ENCODE data around the gene ZNF274.
"Not testable (repeated sequence)": the region's sequence is repeated elsewhere in the genome, so short reads cannot be mapped to it uniquely, and the experiment has no call there.

Gene ZNF274

DNA sequence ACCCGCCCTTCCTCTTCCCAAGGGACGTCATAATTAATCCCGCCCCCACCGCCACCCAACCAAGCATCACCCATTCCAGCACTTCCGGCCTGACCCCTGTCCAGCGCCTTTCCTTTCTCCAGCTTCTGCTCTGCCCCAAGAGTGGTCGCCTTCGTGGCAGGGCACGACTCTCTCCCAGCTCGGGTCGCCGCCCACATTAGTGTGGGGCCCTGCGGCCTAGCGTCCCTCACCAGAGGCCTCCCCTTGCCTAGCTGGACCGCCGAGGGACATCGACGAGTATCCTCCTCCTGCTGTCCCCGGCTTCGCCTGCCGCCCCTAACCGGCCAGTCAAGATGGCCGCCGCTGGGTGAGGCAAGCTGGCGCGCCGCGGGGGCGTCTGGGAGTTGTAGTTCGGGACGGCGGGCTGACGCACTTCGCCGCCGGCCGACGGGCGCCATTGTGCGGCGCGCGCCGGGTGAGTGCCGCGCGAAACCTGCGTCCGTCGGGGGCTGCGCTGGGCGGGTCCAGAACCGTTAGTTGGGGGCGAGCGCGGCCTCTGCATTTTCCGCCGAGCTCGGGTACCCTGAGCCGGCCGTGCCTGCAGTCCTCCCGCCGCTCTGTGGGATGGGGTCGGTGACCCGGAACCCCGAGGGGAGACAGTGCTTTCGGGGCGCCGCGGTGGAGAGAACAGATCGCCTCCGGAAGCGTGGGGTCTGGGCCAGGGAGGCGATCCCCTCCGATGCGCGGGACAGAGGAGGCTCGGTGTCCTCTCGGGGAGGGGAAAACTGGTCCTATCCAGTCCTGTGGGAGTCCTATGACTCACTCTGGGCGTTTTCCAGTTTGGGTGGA lies at the start of gene ZNF274:
Gene ZNF274, plus strand, starts transcription at position 73 of the 828 bp plus-strand sequence. CDS start 905 bp downstream, outside the sequence.
- peak; percentile 59 for DNase-seq (ENCODE audit: low read depth)

DNA sequence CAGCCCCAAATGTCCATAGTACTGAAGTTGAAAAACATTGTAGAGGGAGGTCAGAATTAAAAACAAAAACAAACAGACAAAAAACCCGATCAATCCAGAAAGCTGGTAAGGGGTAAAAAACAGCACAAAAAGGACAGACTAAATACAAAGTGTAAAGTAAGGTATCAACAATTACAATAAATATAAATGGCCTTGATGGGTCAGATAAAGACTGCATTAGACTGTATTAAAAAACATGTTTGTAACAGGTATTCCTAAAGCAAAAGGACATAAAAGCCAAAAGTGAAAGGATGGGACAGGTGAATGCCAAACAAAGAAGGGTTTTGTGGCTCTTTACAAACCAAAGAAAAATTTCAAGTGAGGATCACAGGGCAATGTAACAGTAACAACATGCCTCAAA lies 48.6 kb upstream of the ZNF274 start:
- DNase-seq (ENCODE audit: low read depth): no peak

DNA sequence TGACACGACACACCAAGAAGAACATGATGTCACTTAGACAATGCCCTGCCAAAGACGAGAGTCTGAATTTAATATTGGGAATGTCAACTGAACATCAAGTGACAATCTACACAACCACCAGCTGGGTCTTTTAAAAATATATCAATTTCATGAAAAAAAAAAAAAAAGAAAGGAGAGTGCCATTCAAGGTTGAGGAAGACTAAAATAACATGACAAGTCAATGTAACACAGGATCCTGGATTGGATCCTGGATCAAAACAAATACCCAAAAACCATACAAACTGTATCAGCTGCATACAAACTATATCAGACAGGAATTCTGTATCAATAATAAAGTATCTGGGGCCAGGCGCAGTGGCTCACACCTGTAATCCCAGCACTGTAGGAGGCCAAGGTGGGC lies 37.0 kb upstream of the ZNF274 start:
- no peak for DNase-seq (ENCODE audit: low read depth)

DNA sequence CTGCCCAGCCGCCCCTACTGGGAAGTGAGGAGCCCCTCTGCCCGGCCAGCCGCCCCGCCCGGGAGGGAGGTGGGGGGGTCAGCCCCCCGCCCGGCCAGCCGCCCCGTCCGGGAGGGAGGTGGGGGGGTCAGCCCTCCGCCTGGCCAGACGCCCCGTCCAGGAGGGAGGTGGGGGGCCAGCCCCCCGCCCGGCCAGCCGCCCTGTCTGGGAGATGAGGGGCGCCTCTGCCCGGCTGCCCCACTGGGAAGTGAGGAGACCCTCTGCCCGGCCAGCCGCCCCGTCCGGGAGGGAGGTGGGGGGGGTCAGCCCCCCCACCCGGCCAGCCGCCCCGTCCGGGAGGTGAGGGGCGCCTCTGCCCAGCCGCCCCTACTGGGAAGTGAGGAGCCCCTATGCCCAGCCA lies 35.4 kb upstream of the ZNF274 start:
- DNase-seq (ENCODE audit: low read depth): not testable (repeated sequence)

DNA sequence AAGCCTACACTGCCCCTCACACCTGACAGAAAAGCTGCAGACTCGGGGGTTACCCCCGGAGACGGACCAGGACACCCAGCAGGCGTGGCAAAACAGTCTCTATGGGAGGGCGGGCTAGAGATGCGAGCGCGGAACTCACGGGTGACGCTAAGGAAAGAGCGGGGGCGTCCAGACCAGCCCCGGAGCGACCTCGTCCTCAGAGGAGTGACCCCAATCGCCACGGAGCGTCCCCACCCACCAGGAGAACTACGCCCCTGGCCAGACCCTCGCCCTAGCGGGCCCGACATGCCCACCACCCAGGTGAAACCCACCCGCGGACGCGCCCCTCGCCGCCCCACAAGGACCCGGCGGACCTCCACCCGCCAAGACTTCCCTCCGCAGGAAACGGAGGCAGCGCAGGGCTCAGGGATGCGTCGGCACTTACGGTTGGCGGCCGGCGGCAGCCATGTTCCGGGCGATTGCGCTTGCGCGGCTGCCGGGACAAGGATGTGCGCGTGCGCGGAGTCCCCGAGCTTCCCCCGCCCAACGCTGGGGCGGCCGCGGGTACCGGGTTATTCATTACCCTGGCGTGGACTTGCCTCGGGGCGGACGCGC lies 32.4 kb upstream of the ZNF274 start, which contains the start of gene ZNF329:
Gene ZNF329, minus strand, starts transcription at position 462 of the 594 bp plus-strand sequence. CDS start 21,286 bp downstream, outside the sequence.
- peak; percentile 13 for DNase-seq (ENCODE audit: low read depth)

DNA sequence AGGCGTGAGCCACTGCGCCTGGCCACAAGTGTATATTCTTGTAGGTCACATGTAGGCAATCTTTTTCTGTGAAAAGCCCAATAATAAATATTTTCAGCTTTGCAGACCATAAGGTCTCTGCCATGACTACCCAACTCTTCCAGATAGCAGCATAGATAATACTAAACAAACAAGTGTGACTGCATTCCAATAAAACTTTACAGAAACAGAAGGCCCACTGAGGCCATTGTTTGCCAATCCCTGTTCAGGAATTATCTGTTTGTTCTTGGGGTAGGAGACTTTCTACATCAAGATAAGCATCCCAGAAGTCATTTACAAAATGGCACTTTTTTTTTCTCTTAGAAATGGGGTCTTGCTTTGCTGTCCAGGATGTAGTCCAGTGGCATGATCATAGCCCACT lies 29.5 kb upstream of the ZNF274 start:
- no peak for DNase-seq (ENCODE audit: low read depth)

DNA sequence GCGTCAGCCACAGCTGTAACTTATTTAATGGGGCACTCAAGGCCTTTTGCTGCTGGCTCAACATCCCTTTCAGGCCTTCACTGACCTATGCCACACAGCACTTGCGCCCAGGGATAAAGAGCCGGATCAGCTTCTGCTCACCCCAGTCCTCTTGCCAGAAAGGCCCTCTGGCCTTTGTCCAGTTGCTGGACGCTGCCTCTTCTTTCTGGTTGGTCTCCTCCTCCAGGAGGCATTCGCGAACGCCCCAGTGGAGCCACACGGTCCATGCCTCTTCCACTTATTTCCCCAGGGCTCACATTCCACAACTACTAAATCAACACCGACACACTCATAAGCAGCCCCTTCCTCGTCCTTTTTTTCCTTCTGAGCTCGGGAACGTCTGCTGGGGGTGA lies 28.6 kb upstream of the ZNF274 start:
- DNase-seq (ENCODE audit: low read depth): peak; percentile 18

DNA sequence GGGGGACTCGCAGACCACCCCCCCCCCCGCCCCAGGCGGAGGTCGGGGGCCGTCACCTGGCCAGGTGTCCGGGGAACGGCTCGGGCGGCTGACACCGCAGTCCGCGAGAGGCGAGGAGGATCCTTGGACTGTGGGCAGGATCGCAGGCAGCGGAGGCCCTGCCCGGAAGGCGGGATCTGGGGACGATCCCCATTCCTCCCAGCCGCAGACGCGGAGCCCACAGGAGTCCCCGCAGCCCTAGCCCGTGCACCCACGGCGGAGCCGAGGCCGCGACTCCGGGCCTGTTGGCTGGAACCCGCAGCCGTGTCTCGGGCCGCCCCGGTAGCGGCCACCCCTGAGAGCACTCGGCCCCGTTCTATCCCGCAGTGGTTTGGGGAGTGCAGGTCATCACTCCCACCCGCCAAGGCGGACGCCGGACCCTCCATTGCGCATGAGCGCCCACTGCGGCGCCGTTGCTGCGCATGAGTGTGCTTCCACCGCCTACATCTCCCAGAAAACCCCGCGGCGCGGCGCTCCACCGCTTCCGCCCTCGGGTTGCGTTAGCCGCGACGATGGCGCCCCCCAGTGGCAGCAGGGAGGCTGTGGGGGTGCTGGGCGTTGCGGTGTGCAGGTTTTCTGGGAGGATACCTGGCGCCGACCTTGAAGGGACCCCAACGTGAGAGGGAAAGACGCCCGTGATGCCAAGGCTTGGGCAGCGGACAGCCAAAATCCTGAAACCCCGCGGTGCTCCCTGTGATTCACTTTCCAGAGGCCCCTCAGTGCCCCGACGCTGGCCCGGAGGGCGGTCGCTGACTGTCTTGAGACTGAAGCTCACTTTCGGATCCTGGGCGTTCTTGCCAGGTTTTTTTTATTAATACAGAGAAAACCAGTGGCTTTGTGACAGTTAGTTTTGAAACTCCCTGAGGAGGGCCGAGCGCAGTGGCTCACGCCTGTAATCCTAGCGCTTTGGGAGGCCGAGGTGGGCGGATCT lies 27.9 kb upstream of the ZNF274 start:
- peak; percentile 65 for DNase-seq (ENCODE audit: low read depth)

DNA sequence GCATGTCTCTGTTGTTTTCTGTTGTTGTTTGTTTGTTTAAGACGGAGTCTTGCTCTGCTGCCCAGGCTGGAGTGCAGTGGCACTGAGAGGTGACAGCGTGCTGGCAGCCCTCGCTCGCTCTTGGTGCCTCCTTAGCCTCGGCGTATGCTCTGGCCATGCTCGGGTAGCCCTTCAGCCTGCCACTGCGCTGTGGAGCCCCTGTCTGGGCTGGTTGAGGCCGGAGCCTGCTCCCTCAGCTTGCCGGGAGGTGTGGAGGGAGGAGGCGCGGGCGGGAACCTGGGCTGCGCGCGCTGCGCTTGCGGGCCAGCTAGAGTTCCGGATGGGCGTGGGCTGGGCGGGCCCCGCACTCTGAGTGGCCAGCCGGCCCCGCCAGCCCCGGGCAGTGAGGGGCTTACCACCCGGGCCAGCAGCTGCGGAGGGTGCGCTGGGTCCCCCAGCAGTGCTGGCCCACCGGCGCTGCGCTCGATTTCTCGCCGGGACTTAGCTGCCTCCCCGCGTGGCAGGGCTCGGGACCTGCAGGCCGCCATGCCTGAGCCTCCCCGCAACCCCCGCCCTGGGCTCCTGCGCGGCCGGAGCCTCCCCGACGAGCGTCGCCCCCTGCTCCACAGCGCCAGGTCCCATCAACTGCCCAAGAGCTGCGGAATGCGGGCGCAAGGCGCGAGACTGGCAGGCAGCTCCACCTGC lies 25.7 kb upstream of the ZNF274 start:
- no peak for DNase-seq (ENCODE audit: low read depth)

DNA sequence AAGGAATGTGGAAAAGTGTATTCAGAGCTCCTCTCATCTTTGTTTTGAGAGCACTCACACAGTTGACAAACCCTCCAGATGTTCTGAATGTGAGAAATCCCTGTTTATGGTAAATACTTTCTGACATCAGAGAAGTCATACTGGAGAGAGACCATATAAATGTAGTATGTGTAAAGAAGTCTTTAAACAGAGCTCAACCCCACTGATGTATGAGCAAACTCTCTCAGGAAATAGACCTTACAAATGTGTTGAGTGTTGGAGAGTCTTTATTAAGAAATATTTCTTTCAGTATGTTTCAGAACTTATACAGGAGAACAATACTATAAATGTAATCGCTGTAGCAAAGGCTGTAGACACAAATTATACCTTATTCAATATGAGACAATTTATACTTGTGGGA lies 16.6 kb upstream of the ZNF274 start:
- DNase-seq (ENCODE audit: low read depth): no peak

DNA sequence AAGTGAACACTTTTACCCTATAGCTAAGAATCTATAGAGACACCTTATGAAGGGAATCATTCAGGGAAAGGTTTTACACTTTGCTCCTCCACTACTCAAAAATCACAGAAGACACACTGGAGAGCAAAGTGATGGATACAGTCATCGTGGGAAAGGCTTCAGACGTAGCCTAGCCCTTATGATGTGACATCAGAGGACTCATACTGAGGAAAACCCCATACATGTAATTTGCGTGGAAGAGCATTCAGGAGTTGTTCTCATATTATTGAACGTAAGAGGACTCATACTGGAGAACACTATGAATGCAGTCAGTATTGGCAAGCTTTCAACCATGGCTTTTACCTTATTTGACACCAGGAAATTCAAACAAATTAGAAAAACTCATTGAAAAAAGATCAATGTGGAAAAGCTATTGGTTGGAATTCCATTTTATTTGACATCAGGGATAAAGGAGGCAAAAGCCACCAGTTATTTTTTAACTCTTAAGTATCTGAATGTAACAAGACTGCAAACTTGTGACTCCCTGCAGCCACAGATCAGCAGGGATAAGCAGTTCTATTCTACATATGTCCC lies 16.1 kb upstream of the ZNF274 start:
- DNase-seq (ENCODE audit: low read depth): no peak

DNA sequence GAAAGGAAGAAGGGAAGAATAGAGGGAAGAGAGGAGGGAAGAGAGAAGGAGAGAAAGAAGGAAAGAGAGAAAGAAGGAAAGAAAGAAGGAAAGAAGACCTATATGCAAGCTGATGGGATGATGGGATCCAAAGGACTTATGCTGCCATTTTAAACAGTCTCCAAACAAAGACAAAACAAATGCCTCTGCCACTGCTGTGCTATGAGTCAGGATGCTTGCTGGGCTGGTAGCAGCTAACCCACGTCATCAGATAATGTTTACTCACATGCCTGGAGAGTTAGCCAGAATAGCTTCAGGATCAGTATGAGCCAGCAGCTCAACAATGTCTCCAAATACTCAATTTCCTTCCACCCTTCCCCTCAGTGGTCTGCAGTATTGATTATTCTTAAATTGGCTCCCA lies 12.0 kb upstream of the ZNF274 start:
- DNase-seq (ENCODE audit: low read depth): no peak

DNA sequence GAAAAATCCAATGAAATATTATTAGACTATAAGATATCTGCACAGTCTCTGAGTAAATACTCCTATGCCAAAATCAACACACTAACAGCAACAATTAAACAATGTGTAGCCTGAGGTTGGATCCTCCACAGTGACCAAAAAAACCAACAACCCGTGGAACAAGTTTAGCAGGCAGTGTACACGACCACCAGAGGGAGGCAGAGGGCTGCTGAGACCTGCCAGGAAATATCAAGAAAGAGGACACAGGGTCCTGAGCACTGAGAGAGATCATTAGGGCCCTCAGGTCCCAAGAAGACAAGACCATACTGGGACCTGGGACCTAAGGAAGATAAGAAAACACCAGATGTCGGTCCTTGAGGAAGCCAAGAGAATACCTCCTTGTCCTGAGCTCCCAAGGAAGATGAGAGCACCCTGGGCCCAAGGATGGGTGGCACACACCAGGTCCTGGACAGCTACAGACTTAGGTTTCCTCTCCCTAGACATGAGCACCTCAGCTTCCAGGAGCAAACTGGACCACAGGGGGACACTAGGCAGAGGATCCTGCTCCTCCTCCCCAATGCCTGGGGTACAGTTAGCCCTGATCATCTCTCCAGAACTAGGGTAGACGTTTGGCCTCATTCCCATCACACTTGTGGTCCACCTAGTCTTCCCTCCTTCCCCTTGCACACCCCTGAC lies 822 bp upstream of the ZNF274 start:
- no peak for DNase-seq (ENCODE audit: low read depth)

DNA sequence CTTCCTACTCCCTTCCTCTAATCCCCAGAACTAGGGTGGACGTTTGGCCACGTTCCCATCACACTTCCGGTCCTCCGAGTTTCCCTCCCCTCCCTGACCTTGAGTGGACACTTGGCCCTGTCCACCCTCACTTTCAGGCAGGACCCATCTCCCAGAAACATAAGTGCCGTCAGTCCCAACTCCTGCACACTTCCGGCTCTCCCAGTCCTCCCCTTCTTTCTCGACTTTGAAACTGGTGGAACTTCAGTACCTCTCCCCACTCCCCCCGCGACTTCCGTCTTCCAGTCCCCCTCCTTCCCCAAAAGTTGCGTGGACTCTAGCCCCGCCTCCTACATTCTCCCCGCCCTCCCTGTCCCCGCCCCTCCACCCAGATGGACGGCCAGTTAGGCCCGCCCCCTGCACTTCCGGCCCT lies 278 bp upstream of the ZNF274 start:
- no peak for DNase-seq (ENCODE audit: low read depth)

DNA sequence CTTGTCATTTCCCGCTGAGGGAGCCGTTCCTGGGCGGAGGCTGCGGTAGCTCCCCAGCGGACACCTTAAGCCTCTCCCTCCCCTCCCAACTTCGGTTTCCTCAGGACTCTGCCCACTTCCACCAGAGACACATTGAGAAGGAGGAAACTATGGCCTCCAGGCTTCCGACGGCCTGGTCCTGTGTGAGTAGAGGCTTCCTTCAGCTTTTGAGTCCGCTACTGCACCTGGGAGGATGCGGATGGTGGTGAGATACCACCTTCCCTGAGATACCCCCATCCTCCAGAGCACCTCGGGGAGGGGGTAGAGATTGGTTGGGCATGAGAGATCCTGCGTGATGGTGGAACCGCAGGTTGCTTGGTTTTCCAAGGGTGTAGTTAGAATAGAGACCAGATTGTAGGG lies 955 bp downstream of the ZNF274 start:
- no peak for DNase-seq (ENCODE audit: low read depth)

DNA sequence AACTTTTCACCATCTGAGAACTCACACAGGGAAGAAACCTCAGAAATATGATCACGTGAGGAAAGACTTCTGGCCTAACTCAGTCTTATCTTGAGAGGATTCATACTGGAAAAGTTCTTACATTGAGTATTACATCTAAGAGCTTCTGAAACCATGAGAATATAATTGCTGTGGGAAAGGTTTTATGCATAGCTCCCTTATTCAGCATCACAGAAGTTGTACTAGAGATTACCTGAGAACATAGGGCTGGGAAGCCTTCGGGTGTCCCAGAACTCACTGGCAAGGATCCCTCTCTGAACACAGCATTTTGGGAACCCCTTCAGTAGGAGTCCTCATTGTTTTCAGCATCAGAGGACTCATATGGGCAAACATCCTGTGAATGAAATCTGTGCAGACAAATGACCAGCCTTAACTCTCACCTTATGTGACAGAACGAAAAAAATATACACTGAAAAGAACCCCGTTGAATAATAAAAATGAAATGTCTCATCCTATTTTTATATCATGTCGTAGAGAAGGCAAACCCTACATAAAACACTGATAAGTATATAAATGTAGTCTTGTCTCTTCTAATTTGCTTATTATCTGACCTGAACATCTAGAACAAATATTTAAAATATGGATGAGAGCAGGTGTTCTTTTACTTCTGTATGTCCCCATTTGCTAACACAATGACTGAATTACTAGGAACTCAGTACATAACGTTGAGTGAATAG lies 14.2 kb downstream of the ZNF274 start:
- peak; percentile 3 for DNase-seq (ENCODE audit: low read depth)

DNA sequence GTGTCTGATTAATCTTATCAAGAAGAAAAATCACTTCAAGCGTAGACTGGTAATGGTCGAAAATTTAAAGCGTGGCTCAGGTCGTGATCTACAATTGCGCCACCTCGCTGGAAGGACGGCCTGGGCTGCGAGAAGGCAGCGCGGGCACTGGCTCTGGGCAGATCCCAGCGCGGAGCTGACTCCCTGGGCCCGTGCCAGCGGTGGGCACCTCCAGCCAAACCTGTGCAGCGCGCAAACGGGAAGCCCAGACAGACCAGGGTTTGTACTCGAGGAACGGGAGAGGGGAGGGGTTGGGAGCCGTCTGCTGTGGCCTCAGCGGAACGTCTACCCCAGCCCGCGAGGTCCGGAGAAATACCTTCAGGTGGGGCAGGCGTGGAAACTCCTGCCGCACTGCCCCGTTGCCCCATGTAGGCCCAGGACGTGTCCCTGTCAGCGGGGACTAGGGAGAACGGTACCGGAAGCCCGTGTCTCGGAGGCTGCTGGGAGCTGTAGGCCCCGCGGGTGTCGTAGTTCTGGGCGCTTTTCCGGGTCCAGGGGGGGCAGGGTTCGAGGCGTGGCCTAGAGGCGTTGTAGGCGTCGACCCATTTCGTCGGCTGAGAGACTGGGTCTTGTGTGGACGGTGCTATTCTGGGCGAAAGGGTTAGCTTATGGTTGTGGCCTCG lies 21.1 kb downstream of the ZNF274 start:
- DNase-seq (ENCODE audit: low read depth): no peak

DNA sequence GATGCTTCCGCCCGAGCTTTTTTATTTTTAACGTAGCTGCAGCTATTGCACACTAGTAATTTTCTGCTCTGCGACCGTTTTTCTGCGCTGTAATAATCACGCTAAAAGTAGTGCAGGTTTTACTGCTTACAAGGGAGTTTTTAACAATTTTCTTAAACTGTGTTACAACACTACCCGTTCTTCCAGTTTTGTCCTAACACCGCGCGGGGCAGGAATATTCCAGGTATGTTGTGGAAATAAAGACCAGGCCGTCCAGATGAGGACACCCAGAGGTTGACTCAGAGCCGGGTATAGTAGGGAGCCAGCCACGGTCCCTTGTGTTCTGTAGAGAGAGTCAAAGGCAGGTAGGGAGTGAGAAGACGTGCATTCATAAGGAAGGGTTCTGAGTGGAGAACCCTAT lies 21.7 kb downstream of the ZNF274 start:
- no peak for DNase-seq (ENCODE audit: low read depth)

DNA sequence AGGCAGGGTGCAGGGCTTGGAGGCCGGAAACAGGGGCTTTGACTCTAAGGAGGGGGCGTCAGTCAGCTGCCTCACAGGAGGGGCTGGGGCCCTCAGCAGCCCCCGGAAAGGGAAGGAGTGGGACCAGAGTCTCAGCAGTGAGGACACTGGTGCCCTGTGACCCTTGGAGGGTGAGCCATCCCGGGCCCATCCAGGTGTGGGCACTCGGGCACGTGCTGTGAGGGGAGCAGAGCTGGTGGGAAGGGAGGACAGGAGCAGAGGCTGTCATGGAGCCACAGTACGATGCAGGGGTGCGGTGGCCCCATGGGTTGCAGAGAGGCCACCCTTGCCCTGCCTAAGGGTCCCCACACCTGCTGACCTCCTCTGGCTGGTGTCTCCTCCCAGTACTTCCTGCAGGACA lies 26.7 kb downstream of the ZNF274 start:
- no peak for DNase-seq (ENCODE audit: low read depth)
